HG02938 (cell line): Measurements from ENCODE around the gene SLC39A2.
A peak's percentile ranks its signal among the peaks of the same experiment; 100 is the strongest.
"Not testable (repeated sequence)": the region's sequence is repeated elsewhere in the genome, so short reads cannot be mapped to it uniquely, and the experiment has no call there.

ENCODE experiments used
- ATAC-seq: cut with Tn5 transposase; IDR thresholded peaks from one replicate; pipeline ENCODE4 v1.9.1; 2021; ENCODE audit warnings: mild to moderate bottlenecking, moderate library complexity; ENCODE audit not compliant: unreplicated experiment

The SLC39A2 gene

GRCh38 chr14:20996521-20996920 lies 2.6 kb upstream of the SLC39A2 start:
- ATAC-seq = no peak

GRCh38 chr14:20997115-20997514 lies 2.0 kb upstream of the SLC39A2 start:
- no peak for ATAC-seq

GRCh38 chr14:20997564-20997963 lies 1.5 kb upstream of the SLC39A2 start:
- ATAC-seq = no peak

GRCh38 chr14:20998139-20998538 lies 954 bp upstream of the SLC39A2 start:
- no peak for ATAC-seq

- ATAC-seq = no peak
Measured at GRCh38 chr14:20999591-20999990, 498 bp downstream of the SLC39A2 start.

- ATAC-seq = no peak
Measured at GRCh38 chr14:21001218-21001617, 2.1 kb downstream of the SLC39A2 start.

GRCh38 chr14:21003788-21004346 lies 4.8 kb downstream of the SLC39A2 start:
- no peak for ATAC-seq

GRCh38 chr14:21009721-21010120 lies 10.6 kb downstream of the SLC39A2 start:
- ATAC-seq = not testable (repeated sequence)

GRCh38 chr14:21011136-21011535 lies 12.0 kb downstream of the SLC39A2 start:
- ATAC-seq = no peak

- ATAC-seq = peak; percentile 47
Measured at GRCh38 chr14:21014761-21015190, 15.7 kb downstream of the SLC39A2 start.

- no peak for ATAC-seq
Measured at GRCh38 chr14:21015312-21015711, 16.2 kb downstream of the SLC39A2 start.

- ATAC-seq = no peak
Measured at GRCh38 chr14:21016413-21017190, 17.5 kb downstream of the SLC39A2 start.

- ATAC-seq = no peak
Measured at GRCh38 chr14:21017528-21018245, 18.6 kb downstream of the SLC39A2 start.

GRCh38 chr14:21018286-21018685 lies 19.2 kb downstream of the SLC39A2 start:
- no peak for ATAC-seq

GRCh38 chr14:21018781-21019180 lies 19.7 kb downstream of the SLC39A2 start:
- ATAC-seq = no peak

- ATAC-seq = no peak
Measured at GRCh38 chr14:21019366-21019765, 20.3 kb downstream of the SLC39A2 start.

GRCh38 chr14:21020977-21021545 lies 22.0 kb downstream of the SLC39A2 start:
- ATAC-seq = no peak

- no peak for ATAC-seq
Measured at GRCh38 chr14:21022686-21023085, 23.6 kb downstream of the SLC39A2 start.

GRCh38 chr14:21023174-21023573 lies 24.1 kb downstream of the SLC39A2 start:
- ATAC-seq = no peak

- ATAC-seq = no peak
Measured at GRCh38 chr14:21023817-21024584, 24.9 kb downstream of the SLC39A2 start.
